VCaP (cell line): ENCODE data around the gene TRIM66.

Experiments used
- H3K27ac ChIP-seq: fragments of 450-650 bp; 2 replicates; pipeline ENCODE4 v1.5.1; 2017
- TF ChIP-seq, protein P1 (sequence below): fragments of 450-650 bp; conservative IDR thresholded peaks from 2 replicates; pipeline ENCODE4 v1.5.1; 2017; ENCODE audit warnings: mild to moderate bottlenecking, moderate library complexity

Gene TRIM66

GRCh38 chr11:8634498-8634897, 48.0 kb downstream of the TRIM66 start:
- H3K27ac ChIP-seq: no peak overlapping the region
- TF ChIP-seq, protein P1, sequence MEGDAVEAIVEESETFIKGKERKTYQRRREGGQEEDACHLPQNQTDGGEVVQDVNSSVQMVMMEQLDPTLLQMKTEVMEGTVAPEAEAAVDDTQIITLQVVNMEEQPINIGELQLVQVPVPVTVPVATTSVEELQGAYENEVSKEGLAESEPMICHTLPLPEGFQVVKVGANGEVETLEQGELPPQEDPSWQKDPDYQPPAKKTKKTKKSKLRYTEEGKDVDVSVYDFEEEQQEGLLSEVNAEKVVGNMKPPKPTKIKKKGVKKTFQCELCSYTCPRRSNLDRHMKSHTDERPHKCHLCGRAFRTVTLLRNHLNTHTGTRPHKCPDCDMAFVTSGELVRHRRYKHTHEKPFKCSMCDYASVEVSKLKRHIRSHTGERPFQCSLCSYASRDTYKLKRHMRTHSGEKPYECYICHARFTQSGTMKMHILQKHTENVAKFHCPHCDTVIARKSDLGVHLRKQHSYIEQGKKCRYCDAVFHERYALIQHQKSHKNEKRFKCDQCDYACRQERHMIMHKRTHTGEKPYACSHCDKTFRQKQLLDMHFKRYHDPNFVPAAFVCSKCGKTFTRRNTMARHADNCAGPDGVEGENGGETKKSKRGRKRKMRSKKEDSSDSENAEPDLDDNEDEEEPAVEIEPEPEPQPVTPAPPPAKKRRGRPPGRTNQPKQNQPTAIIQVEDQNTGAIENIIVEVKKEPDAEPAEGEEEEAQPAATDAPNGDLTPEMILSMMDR: no peak

GRCh38 chr11:8631395-8632118, 50.9 kb downstream of the TRIM66 start:
- TF ChIP-seq, protein P1: no peak
- no peak overlapping the region for H3K27ac ChIP-seq

- no peak overlapping the region for H3K27ac ChIP-seq
- TF ChIP-seq, protein P1: no peak
These were observed 57.8 kb downstream of the TRIM66 start for GRCh38 chr11:8624698-8625097.

DNA sequence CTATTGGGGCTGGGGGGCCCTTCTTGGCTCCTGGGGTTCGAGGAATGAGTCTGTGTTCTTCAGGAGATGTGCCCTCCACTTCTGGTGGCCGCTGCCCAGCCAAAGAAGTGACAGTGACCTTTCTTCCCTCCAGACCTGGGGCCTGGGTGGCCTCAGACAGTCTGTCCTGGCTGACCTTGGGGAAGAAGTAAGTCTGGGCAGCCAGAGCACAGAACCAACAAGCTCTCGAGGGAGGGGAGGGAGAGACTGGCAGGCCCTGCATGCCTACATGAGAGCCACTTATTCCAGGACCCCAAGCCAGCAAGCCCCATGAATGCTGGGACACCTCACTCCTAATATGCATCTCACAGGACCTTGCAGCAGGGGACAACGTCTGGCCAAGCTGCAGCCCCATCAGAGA, 61.3 kb downstream of the TRIM66 start:
- TF ChIP-seq, protein P1: no peak
- H3K27ac ChIP-seq: no peak overlapping the region

GRCh38 chr11:8617063-8617462, 65.4 kb downstream of the TRIM66 start:
- TF ChIP-seq, protein P1: no peak
- H3K27ac ChIP-seq: no peak overlapping the region

DNA sequence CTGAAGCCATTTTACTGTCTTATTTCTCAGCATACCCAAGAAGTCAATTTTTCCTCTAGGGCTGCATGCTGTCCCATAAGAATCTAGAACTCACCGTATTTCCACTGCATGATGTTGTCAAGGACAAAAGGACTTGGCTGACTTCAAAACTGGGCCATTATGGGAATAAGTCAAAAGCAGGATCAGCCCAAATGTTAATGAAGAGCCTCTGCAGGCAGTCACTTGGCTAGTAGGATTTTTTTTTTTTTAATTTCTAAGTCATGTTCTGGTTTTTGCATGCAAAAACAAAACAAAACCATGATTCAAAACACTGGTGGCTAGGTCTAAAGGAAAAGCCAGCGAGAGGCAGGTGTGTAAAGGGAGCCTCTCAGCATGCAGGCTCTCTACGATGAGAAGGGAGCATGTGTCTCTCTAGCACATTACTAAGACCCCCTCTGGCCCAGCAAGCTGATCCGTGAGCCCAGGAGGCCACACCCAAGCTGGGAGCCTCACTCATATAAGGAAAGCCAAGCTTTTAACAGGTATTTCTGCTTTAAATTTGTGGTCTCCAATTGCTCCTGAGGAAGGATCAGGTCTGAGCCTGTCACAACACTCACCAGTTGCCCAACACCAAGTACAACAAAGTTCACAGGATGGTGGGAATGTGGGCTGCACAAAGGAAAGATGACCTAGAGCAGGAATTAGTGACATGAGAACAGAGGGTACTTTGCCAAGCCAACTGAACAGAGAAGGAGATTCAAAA, 67.0 kb downstream of the TRIM66 start:
- no peak overlapping the region for H3K27ac ChIP-seq
- TF ChIP-seq, protein P1: no peak

GRCh38 chr11:8614497-8614896, 68.0 kb downstream of the TRIM66 start:
- TF ChIP-seq, protein P1: no peak
- H3K27ac ChIP-seq: no peak overlapping the region
